Aorta (tissue), 5 donors: ENCODE results near the gene ADGRD2. TPM values are rescaled to one million over a fixed set of nuclear protein-coding genes. Genes with fewer than 3 reads are reported as not detected.

Experiments
- ATAC-seq: fragments of 200-7000 bp; cut with Tn5 transposase; one replicate; pipeline ENCODE4 v1.9.1; 2022; ENCODE audit warnings: moderate library complexity; ENCODE audit not compliant: low FRiP score
- DNase-seq, 2 donors: peaks; one replicate each; pipeline ENCODE4 v3.0.0-alpha.2; 2020
- H3K27ac ChIP-seq, 2 donors: one replicate each; pipeline ENCODE4 v1.5.1; 2013; ENCODE audit warnings: low read length in 2 of 2, mild to moderate bottlenecking in 2 of 2, moderate library complexity in 2 of 2, control low read depth in 1 of 2, inconsistent platforms in 1 of 2, low read depth in 1 of 2
- H3K27me3 ChIP-seq, 2 donors: one replicate each; pipeline ENCODE4 v1.6.1; 2013; ENCODE audit warnings: control low read depth in 1 of 2, low read length in 1 of 2, mild to moderate bottlenecking in 1 of 2, moderate library complexity in 1 of 2; ENCODE audit not compliant: insufficient read depth in 2 of 2, control insufficient read depth in 1 of 2
- H3K36me3 ChIP-seq, 2 donors: one replicate each; pipeline ENCODE4 v1.6.1; 2013; ENCODE audit warnings: control low read depth in 1 of 2, low read length in 1 of 2, mild to moderate bottlenecking in 1 of 2; ENCODE audit not compliant: insufficient read depth in 2 of 2, control insufficient read depth in 1 of 2
- H3K4me1 ChIP-seq, 2 donors: one replicate each; pipeline ENCODE4 v1.6.1; 2013; ENCODE audit warnings: low read length in 2 of 2, control low read depth in 1 of 2, mild to moderate bottlenecking in 1 of 2, moderate library complexity in 1 of 2; ENCODE audit not compliant: insufficient read depth in 2 of 2, control insufficient read depth in 1 of 2
- H3K4me3 ChIP-seq, 2 donors: one replicate each; pipeline ENCODE4 v1.5.1; 2013; ENCODE audit warnings: low read length in 2 of 2, control low read depth in 1 of 2, mild to moderate bottlenecking in 1 of 2
- H3K9me3 ChIP-seq: one replicate; pipeline ENCODE4 v1.6.1; 2013; ENCODE audit warnings: mild to moderate bottlenecking, low read length; ENCODE audit not compliant: control insufficient read depth
- WGBS, 2 donors: extraction: QIAGEN DNeasy Blood & Tissue Kit; methylation state at CpG; one replicate each; pipeline ENCODE4 v1.1.7; 2013; 5-methylcytosine and 5-hydroxymethylcytosine counted together
- intact Hi-C, 2 donors: fragments of 100-400 bp; cut with DNase I; formaldehyde crosslinking; loops; one replicate each; pipeline versions ENCODE4 v1.14.2 to v1.15.0; 2022
- polyA plus RNA-seq, 2 donors: library from polyadenylated mRNA; stranded (reverse); fragments of 200-250 nt; gene quantifications; one replicate each; pipeline ENCODE4 v1.2.3, GENCODE V29; 2013
- total RNA-seq, 2 donors: library from RNA; stranded (reverse); fragmentation: NEBNext Ultra II Directional; extraction: Animal tissue kit (Norgen Biotek cat#: 25700); gene quantifications; one replicate each; pipeline ENCODE4 v1.2.1, GENCODE V29; 2021
- donor health status: healthy with polysubstance abuse.
- donor health status: Bipolar disorder and iron deficiency.
- donor health status: DM: no; HTN: no; CAD: no.
- donor health status: DM: no; HTN: no; CAD: no.
- donor health status: DM: yes; HTN: yes; CAD: no.

The ADGRD2 gene
- total and polyA plus RNA-seq, 4 donors = not detected

- ATAC-seq (no peak), DNase-seq (no peak)
- Histone ChIP-seq H3K27ac (no peak overlapping the region), H3K4me1 (no peaks in the 10 kb centered on the region), H3K27me3 (no peaks in the 10 kb centered on the region), H3K4me3 (no peak overlapping the region), H3K36me3 (no peaks in the 10 kb centered on the region), H3K9me3 (peaks cover 3% of the 10 kb centered on the region)
- WGBS, 2 donors = 63 to 66% methylated on average over 15 of the region's 15 CpGs
- intact Hi-C loops = no loop called here
These were observed 35.7 kb downstream of the ADGRD2 start for GRCh38 chr9:124485936-124486335.

- no peaks in the 10 kb centered on the region for H3K27me3 ChIP-seq
- WGBS, 2 donors = 42 to 46% methylated on average over 17 of the region's 17 CpGs
These were observed 36.6 kb downstream of the ADGRD2 start for GRCh38 chr9:124486778-124487259.

GRCh38 chr9:124487260-124488182 lies 37.3 kb downstream of the ADGRD2 start:
- no peaks in the 10 kb centered on the region for H3K4me1 ChIP-seq

More at GRCh38 chr9:124486778-124487259, 36.6 kb downstream of the ADGRD2 start:
- H3K27ac ChIP-seq = no peak overlapping the region
- peaks cover 3% of the 10 kb centered on the region for H3K9me3 ChIP-seq
- no peaks in the 10 kb centered on the region for H3K4me1 ChIP-seq
- DNase-seq (no peak), ATAC-seq (no peak)
- intact Hi-C loops = no loop called here
- H3K4me3 ChIP-seq = no peak overlapping the region
- no peaks in the 10 kb centered on the region for H3K36me3 ChIP-seq

GRCh38 chr9:124488641-124489210 lies 38.5 kb downstream of the ADGRD2 start:
- 93 to 94% methylated on average over 8 of the region's 8 CpGs for whole genome bisulfite sequencing, 2 donors
- DNase-seq (no peak), ATAC-seq (no peak)
- Histone ChIP-seq H3K27ac (no peak overlapping the region), H3K27me3 (no peaks in the 10 kb centered on the region), H3K4me3 (no peak overlapping the region), H3K4me1 (no peaks in the 10 kb centered on the region), H3K36me3 (no peaks in the 10 kb centered on the region), H3K9me3 (no peaks in the 10 kb centered on the region)
- intact Hi-C loops = no loop called here

More at GRCh38 chr9:124487260-124488182, 37.3 kb downstream of the ADGRD2 start:
- no peak for ATAC-seq
- H3K27me3 ChIP-seq = no peaks in the 10 kb centered on the region
- DNase-seq = no peak
- no peaks in the 10 kb centered on the region for H3K36me3 ChIP-seq
- H3K27ac ChIP-seq = no peak overlapping the region
- intact Hi-C loops = no loop called here
- H3K4me3 ChIP-seq = no peak overlapping the region
- WGBS, 2 donors = 21 to 25% methylated on average over 40 of the region's 40 CpGs
- H3K9me3 ChIP-seq = peaks cover 3% of the 10 kb centered on the region

GRCh38 chr9:124489222-124489621 lies 39.0 kb downstream of the ADGRD2 start:
- Histone ChIP-seq H3K4me3 (no peak overlapping the region), H3K27ac (no peak overlapping the region), H3K27me3 (no peaks in the 10 kb centered on the region), H3K36me3 (no peaks in the 10 kb centered on the region), H3K4me1 (no peaks in the 10 kb centered on the region), H3K9me3 (no peaks in the 10 kb centered on the region)
- intact Hi-C loops = no loop called here
- 73 to 74% methylated on average over 13 of the region's 13 CpGs for WGBS, 2 donors
- DNase-seq = no peak
- ATAC-seq = no peak

- no peak for ATAC-seq
- no peak overlapping the region for H3K27ac ChIP-seq
- no peak overlapping the region for H3K4me3 ChIP-seq
- no peaks in the 10 kb centered on the region for H3K4me1 ChIP-seq
- intact Hi-C loops = no loop called here
- no peaks in the 10 kb centered on the region for H3K27me3 ChIP-seq
- DNase-seq = no peak
- H3K36me3 ChIP-seq = no peaks in the 10 kb centered on the region
- H3K9me3 ChIP-seq = no peaks in the 10 kb centered on the region
- 81 to 93% methylated on average over 2 of the region's 2 CpGs for WGBS, 2 donors
These were observed 39.8 kb downstream of the ADGRD2 start for GRCh38 chr9:124490004-124490403.

GRCh38 chr9:124491049-124491975 lies 41.1 kb downstream of the ADGRD2 start:
- H3K27me3 ChIP-seq = no peaks in the 10 kb centered on the region
- ATAC-seq = no peak
- WGBS, 2 donors = 88% methylated on average over 29 to 32 of the region's 32 CpGs

GRCh38 chr9:124492818-124493217 lies 42.6 kb downstream of the ADGRD2 start:
- Histone ChIP-seq H3K27me3 (no peaks in the 10 kb centered on the region), H3K9me3 (no peaks in the 10 kb centered on the region), H3K4me3 (no peak overlapping the region), H3K4me1 (no peaks in the 10 kb centered on the region), H3K27ac (no peak overlapping the region), H3K36me3 (no peaks in the 10 kb centered on the region)
- DNase-seq = no peak
- 75 to 81% methylated on average over 19 of the region's 19 CpGs for WGBS, 2 donors
- intact Hi-C loops = no loop called here
- peak; percentile 28 for ATAC-seq

More at GRCh38 chr9:124491049-124491975, 41.1 kb downstream of the ADGRD2 start:
- H3K36me3 ChIP-seq = no peaks in the 10 kb centered on the region
- intact Hi-C loops = no loop called here
- H3K9me3 ChIP-seq = no peaks in the 10 kb centered on the region
- no peak overlapping the region for H3K27ac ChIP-seq
- no peak overlapping the region for H3K4me3 ChIP-seq
- no peak for DNase-seq
- no peaks in the 10 kb centered on the region for H3K4me1 ChIP-seq
